Pancreas (tissue), 10 donors: ENCODE measurements around the gene LANCL2. TPM values are rescaled to one million over a fixed set of nuclear protein-coding genes. Genes with fewer than 3 reads are reported as not detected.
"Not testable (repeated sequence)": the region's sequence is repeated elsewhere in the genome, so short reads cannot be mapped to it uniquely, and the experiment has no call there.

Source experiments
- ATAC-seq, 4 donors: fragments of 200-7000 bp; cut with Tn5 transposase; one replicate each; pipeline versions ENCODE4 v1.8.0 to v1.9.1; 2020; ENCODE audit warnings: mild to moderate bottlenecking in 4 of 4, moderate library complexity in 4 of 4
- DNase-seq, 6 donors: peaks; one replicate each; pipeline ENCODE4 v3.0.0-alpha.2; 2020
- FAIRE-seq: peaks from 2 replicates; lab custom pipeline; 2012; peaks lifted over from hg19 to GRCh38; lab: Jason Lieb, UNC
- H3K27ac ChIP-seq, 4 donors: fragments of 200-600 bp; sonication (generic); 1 replicate in 3 of 4; 2 replicates in 1 of 4; pipeline versions ENCODE4 v1.5.0 to v1.8.0; 2020
- H3K27me3 ChIP-seq, 4 donors: fragments of 200-600 bp; one replicate each; pipeline ENCODE4 v1.8.0; 2021
- H3K36me3 ChIP-seq, 3 donors: fragments of 200-600 bp; sonication (generic) in 1 of 3; one replicate each; pipeline versions ENCODE4 v1.5.0 to v1.8.0; 2020 to 2021
- H3K4me1 ChIP-seq, 3 donors: fragments of 200-600 bp; one replicate each; pipeline ENCODE4 v1.8.0; 2021
- H3K4me3 ChIP-seq, 4 donors: fragments of 200-600 bp; sonication (generic) in 2 of 4; one replicate each; pipeline versions ENCODE4 v1.5.0 to v1.8.0; 2020 to 2021
- H3K9me3 ChIP-seq, 4 donors: fragments of 200-600 bp; one replicate each; pipeline ENCODE4 v1.8.0; 2021
- WGBS, 2 donors: extraction: QIAGEN DNeasy Blood & Tissue Kit; methylation state at CpG; one replicate each; pipeline ENCODE4 v1.1.7; 2013; 5-methylcytosine and 5-hydroxymethylcytosine counted together
- intact Hi-C, 3 donors: fragments of 100-400 bp; cut with DNase I; formaldehyde crosslinking; loops; one replicate each; pipeline versions ENCODE4 v1.11.1 to v1.14.2; 2022
- polyA plus RNA-seq, 2 donors: library from polyadenylated mRNA; stranded (reverse); fragments of 200-250 nt; gene quantifications; one replicate each; pipeline ENCODE4 v1.2.3, GENCODE V29; 2013
- total RNA-seq, 6 donors: library from RNA; stranded (reverse); fragmentation: NEBNext Ultra II Directional in 4 of 6; extraction: Animal tissue kit (Norgen Biotek cat#: 25700) in 4 of 6; gene quantifications; one replicate each; pipeline versions ENCODE4 v1.2.1 to v1.2.4, GENCODE V29; 2021 to 2023
- TF ChIP-seq, protein P1 (sequence below), 4 donors: fragments of 200-600 bp; sonication (generic) in 3 of 4; IDR thresholded peaks; one replicate each; pipeline versions ENCODE4 v1.5.0 to v1.8.0; 2021; ENCODE audit warnings: antibody characterized with exemption in 4 of 4
- donor health status: healthy with polysubstance abuse.
- donor health status: DM: no; HTN: no; CAD: no; lungs with moderate emphysema.
- donor health status: DM: no; HTN: no; CAD: no.
- donor health status: control.
- donor health status: control.
- donor health status: Bipolar disorder and iron deficiency.
- donor health status: DM: yes; HTN: yes; CAD: no.
- donor health status: DM: no; HTN: no; CAD: no.
- donor health status: DM: no; HTN: no; CAD: no.
- donor health status: DM: yes; HTN: yes; CAD: no.

Gene LANCL2
- total and polyA plus RNA-seq, 8 donors: 4.6 to 8.5 (median 6.3) TPM

DNA sequence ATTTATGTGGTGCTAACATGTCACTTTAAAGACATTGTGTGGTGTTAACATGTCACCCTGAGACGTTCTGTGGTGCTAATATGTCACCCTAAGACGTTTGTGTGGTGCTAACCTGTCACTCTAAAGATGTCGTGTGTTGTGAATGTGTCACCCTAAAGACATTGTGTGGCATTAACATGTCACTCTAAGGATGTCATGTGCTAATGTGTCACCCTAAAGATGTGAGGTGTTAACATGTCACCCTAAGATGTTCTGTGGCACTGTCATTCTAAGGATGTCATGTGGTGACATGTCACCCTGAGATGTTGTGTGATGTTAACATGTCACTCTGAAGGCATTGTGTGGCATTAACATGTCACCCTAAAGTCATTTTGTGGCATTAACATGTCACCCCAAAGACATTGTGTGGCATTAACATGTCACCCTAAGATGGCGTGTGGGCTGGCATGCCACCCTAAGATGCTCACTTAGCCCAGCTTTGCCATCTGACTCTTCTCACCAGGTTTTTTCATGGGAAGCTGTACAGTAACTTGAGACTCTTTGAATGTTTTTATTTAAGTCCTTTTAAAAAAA is 45.6 kb downstream of the LANCL2 start:
- FAIRE-seq (no peak), ATAC-seq (no peak), DNase-seq (no peak)
- no peak overlapping the region for H3K27ac ChIP-seq
- TF ChIP-seq, protein P1, sequence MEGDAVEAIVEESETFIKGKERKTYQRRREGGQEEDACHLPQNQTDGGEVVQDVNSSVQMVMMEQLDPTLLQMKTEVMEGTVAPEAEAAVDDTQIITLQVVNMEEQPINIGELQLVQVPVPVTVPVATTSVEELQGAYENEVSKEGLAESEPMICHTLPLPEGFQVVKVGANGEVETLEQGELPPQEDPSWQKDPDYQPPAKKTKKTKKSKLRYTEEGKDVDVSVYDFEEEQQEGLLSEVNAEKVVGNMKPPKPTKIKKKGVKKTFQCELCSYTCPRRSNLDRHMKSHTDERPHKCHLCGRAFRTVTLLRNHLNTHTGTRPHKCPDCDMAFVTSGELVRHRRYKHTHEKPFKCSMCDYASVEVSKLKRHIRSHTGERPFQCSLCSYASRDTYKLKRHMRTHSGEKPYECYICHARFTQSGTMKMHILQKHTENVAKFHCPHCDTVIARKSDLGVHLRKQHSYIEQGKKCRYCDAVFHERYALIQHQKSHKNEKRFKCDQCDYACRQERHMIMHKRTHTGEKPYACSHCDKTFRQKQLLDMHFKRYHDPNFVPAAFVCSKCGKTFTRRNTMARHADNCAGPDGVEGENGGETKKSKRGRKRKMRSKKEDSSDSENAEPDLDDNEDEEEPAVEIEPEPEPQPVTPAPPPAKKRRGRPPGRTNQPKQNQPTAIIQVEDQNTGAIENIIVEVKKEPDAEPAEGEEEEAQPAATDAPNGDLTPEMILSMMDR (IDR thresholded peaks at IDR 0.05): no peak
- H3K4me1 ChIP-seq: peaks cover 0 to 9% (median 0%) of the 10 kb centered on the region in 3 donors
- H3K4me3 ChIP-seq: no peak overlapping the region
- no peaks in the 10 kb centered on the region for H3K9me3 ChIP-seq
- H3K27me3 ChIP-seq: no peaks in the 10 kb centered on the region
- H3K36me3 ChIP-seq: peaks cover 0 to 5% (median 0%) of the 10 kb centered on the region in 3 donors
- 81 to 87% methylated on average over 4 of the region's 4 CpGs for WGBS, 2 donors
- intact Hi-C loops: loop anchor here in 1 of 3 donors (10.0 kb wide), 1 partner anchor 136 kb away; no protein-coding TSS in a partner anchor

DNA sequence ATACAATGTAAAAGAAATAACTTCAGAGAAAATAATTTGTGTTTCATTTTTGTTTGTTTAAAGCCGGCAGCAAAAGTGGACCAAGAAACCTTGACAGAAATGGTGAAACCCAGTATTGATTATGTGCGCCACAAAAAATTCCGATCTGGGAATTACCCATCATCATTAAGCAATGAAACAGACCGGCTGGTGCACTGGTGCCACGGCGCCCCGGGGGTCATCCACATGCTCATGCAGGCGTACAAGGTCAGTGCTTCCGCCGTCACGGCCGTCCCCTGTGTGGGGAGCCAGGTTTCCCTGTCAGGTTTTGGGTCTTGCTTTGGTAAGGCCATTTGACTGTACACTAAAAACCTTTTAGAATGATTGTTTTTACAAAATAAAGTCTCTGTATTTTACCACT is 46.7 kb downstream of the LANCL2 start:
- intact Hi-C loops: loop anchor here in 1 of 3 donors (10.0 kb wide), 1 partner anchor 137 kb away; no protein-coding TSS in a partner anchor
- no peak overlapping the region for H3K4me3 ChIP-seq
- FAIRE-seq: no peak
- no peaks in the 10 kb centered on the region for H3K27me3 ChIP-seq
- H3K27ac ChIP-seq: no peak overlapping the region
- DNase-seq: no peak
- no peak for ATAC-seq
- peaks cover 0 to 5% (median 0%) of the 10 kb centered on the region in 3 donors for H3K36me3 ChIP-seq
- no peaks in the 10 kb centered on the region for H3K9me3 ChIP-seq
- 82 to 85% methylated on average over 12 of the region's 12 CpGs for WGBS, 2 donors
- H3K4me1 ChIP-seq: peaks cover 0 to 9% (median 0%) of the 10 kb centered on the region in 3 donors
- TF ChIP-seq, protein P1 (IDR thresholded peaks at IDR 0.05): no peak

DNA sequence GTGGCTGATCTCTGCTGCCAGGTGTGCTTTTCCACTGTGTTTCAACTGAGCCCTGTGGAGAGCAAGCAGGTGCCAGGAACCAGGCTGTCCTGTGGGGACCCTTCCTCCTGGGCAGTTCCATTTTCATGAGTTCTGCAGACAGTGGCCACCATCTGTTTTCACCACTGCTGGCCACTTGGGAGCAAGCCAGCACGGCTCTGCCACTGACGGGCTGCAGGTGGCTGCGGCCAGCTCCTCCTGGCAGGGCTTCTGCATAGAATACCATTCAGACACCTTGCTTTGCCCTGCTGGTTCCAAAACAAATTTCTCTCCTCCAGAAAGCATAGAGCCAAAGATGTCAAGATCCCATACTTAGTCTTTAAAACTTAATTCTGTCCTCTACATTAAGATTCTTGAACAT is 48.3 kb downstream of the LANCL2 start:
- peak in 2 of 4 donors; percentile 24 to 37 for ATAC-seq
- Histone ChIP-seq H3K27me3 (no peaks in the 10 kb centered on the region), H3K27ac (no peak overlapping the region), H3K4me3 (no peak overlapping the region), H3K36me3 (peaks cover 0 to 5% (median 0%) of the 10 kb centered on the region in 3 donors), H3K9me3 (no peaks in the 10 kb centered on the region), H3K4me1 (peaks cover 0 to 9% (median 0%) of the 10 kb centered on the region in 3 donors)
- intact Hi-C loops: loop anchor here in 1 of 3 donors (10.0 kb wide), 1 partner anchor 139 kb away; no protein-coding TSS in a partner anchor
- TF ChIP-seq, protein P1 (IDR thresholded peaks at IDR 0.05): no peak
- 44 to 64% methylated on average over 3 of the region's 3 CpGs for WGBS, 2 donors
- DNase-seq: no peak
- FAIRE-seq: no peak

DNA sequence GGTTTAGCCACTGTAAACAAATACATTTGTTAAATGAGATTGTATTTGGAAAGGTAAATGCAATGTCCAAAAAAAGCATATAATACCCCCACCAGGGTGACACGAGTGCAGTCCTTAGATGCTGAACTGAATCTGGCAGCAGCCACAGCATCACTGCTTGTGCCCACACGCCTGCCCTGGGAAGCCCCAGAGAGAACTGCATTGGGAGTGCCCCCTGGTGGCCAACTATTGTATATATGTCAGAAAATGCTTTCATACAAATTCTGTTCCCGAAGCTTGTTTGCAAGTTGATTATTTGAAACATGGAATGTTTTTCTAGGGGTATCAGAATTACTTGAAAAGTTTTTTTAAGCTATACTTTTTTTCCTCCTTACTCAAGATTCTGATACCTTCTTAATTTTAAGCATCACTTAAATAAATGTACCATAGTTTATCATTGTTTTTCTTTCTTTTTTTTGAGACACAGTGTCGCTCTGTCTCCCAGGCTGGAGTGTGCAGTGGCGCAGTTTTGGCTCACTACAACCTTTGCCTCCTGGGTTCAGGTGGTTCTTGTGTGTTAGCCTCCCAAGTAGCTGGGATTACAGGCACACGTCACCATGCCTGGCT is 50.1 kb downstream of the LANCL2 start:
- H3K27me3 ChIP-seq: no peaks in the 10 kb centered on the region
- ATAC-seq (peak; percentile 82 to 98 (median 96)), FAIRE-seq (peak; percentile 45), DNase-seq (peak; percentile 66 to 90 (median 79))
- no peak overlapping the region for H3K4me3 ChIP-seq
- no peaks in the 10 kb centered on the region for H3K9me3 ChIP-seq
- TF ChIP-seq, protein P1 (IDR thresholded peaks at IDR 0.05): peak; percentile 52 to 81 (median 71)
- intact Hi-C loops: loop anchor here (5.0 to 10.0 kb wide), 2 partner anchors 138 to 140 kb away; no protein-coding TSS in a partner anchor
- 27 to 40% methylated on average over 6 of the region's 6 CpGs for WGBS, 2 donors
- peaks cover 0 to 5% (median 0%) of the 10 kb centered on the region in 3 donors for H3K36me3 ChIP-seq
- H3K4me1 ChIP-seq: no peaks in the 10 kb centered on the region
- H3K27ac ChIP-seq: no peak overlapping the region

DNA sequence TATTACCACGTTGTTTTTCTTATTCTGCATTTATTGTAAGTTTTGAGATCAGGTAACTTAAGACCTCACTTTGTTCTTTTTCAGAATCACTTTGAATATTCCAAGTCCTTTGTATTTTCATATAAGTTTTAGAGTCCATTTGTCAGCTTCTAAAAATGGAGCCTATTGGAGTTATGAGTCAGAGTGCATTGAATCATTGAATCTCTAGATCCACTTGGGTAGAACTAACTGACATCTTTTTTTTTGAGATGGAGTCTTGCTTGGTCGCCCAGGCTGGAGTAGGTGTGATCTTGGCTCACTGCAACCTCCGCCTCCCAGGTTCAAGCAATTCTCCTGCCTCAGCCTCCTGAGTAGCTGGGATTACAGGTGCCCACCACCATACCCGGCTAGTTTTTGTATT is 52.3 kb downstream of the LANCL2 start:
- not testable (repeated sequence) for H3K27me3 ChIP-seq, ATAC-seq, H3K36me3 ChIP-seq, DNase-seq, FAIRE-seq, H3K4me1 ChIP-seq, H3K27ac ChIP-seq, H3K4me3 ChIP-seq, H3K9me3 ChIP-seq
- 83 to 94% methylated on average over 4 of the region's 4 CpGs for WGBS, 2 donors
- intact Hi-C loops: loop anchor here (5.0 to 10.0 kb wide), 2 partner anchors 140 to 143 kb away; no protein-coding TSS in a partner anchor
